H1 (cell line): ENCODE measurements around the gene ZNF33A.

Source experiments
- CBX5 ChIP-seq: fragments of 300-800, 300-1000 bp; sonication (generic); IDR thresholded peaks from 2 replicates; pipeline ENCODE4 v1.7.1; 2016; ENCODE audit warnings: antibody characterized with exemption, low read length, low read depth
- CHD2 ChIP-seq: IDR thresholded peaks from 2 replicates; pipeline ENCODE4 v1.6.1; 2012; ENCODE audit warnings: low read length, improper control_type of control experiment
- JUN ChIP-seq: IDR thresholded peaks from 2 replicates; pipeline ENCODE4 v1.6.1; 2011; ENCODE audit warnings: low read depth, mild to moderate bottlenecking, improper control_type of control experiment, low read length
- MAFK ChIP-seq: IDR thresholded peaks from 2 replicates; pipeline ENCODE4 v1.6.1; 2012; ENCODE audit warnings: low read depth, mild to moderate bottlenecking, improper control_type of control experiment, low read length
- RFX5 ChIP-seq: IDR thresholded peaks from 2 replicates; pipeline ENCODE4 v1.6.1; 2011; ENCODE audit warnings: low read depth, low read length, improper control_type of control experiment, borderline replicate concordance
- SAP30 ChIP-seq: fragments of 300-600 bp; sonication (generic); IDR thresholded peaks from 2 replicates; pipeline ENCODE4 v1.7.1; 2012; ENCODE audit warnings: low read length, moderate library complexity, mild to moderate bottlenecking, inconsistent platforms; ENCODE audit not compliant: insufficient read depth, insufficient replicate concordance
- TAF7 ChIP-seq: optimal IDR thresholded peaks from 2 replicates; pipeline ENCODE3; 2011; ENCODE audit warnings: low read depth, mild to moderate bottlenecking, inconsistent platforms, low read length, moderate library complexity, borderline replicate concordance
- YY1 ChIP-seq: IDR thresholded peaks from 2 replicates; pipeline ENCODE4 v1.6.1; 2011; ENCODE audit warnings: low read depth, mild to moderate bottlenecking, low read length
- ZNF274 ChIP-seq: IDR thresholded peaks from 2 replicates; pipeline ENCODE4 v1.7.0; 2012; ENCODE audit warnings: low read length, borderline replicate concordance; ENCODE audit errors: extremely low read depth
- TF ChIP-seq, protein P1 (sequence below), 3 experiments: IDR thresholded peaks; 1 replicate in 2 of 3; 2 replicates in 1 of 3; pipeline versions ENCODE4 v1.5.1 to v1.6.1; 2011; ENCODE audit warnings: low read length in 3 of 3, mild to moderate bottlenecking in 3 of 3, inconsistent platforms in 2 of 3, low read depth in 1 of 3, moderate library complexity in 1 of 3; ENCODE audit not compliant: insufficient read depth in 1 of 3; ENCODE audit errors: control extremely low read depth in 1 of 3

DNA sequence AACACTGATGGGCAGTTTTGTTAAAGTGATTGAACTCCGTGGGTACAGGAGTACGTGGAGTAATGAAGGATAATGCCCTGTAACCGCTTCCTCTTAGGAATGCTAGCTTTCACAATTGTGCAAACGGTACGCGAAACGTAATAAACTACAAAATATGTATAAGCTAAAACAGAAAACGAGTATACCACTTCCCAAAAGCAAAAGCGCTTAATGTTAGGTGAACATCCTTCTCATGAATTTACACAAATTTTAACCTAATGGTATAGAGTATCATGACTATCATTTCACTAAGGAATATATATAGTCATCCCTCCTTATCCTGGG is 33.6 kb upstream of the ZNF33A start:
- TF ChIP-seq RFX5: no peak
- no peak for TF ChIP-seq SAP30
- TF ChIP-seq, protein P1, sequence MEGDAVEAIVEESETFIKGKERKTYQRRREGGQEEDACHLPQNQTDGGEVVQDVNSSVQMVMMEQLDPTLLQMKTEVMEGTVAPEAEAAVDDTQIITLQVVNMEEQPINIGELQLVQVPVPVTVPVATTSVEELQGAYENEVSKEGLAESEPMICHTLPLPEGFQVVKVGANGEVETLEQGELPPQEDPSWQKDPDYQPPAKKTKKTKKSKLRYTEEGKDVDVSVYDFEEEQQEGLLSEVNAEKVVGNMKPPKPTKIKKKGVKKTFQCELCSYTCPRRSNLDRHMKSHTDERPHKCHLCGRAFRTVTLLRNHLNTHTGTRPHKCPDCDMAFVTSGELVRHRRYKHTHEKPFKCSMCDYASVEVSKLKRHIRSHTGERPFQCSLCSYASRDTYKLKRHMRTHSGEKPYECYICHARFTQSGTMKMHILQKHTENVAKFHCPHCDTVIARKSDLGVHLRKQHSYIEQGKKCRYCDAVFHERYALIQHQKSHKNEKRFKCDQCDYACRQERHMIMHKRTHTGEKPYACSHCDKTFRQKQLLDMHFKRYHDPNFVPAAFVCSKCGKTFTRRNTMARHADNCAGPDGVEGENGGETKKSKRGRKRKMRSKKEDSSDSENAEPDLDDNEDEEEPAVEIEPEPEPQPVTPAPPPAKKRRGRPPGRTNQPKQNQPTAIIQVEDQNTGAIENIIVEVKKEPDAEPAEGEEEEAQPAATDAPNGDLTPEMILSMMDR (IDR thresholded peaks at IDR 0.05; ENCODE audit: control extremely low read depth in 1 of 3, insufficient read depth in 1 of 3, low read depth in 1 of 3, low read length in 3 of 3): no peak
- no peak for TF ChIP-seq YY1
- TF ChIP-seq ZNF274: no peak
- no peak for TF ChIP-seq CBX5
- no peak for TF ChIP-seq TAF7
- TF ChIP-seq MAFK: no peak
- no peak for TF ChIP-seq JUN
- no peak for TF ChIP-seq CHD2
